HCT116 (cell line): ENCODE results near the gene CTNNA1. TPM values are rescaled to one million over a fixed set of nuclear protein-coding genes. Genes with fewer than 3 reads are reported as not detected.

ENCODE experiments used
- ATAC-seq: fragments of 200-7000 bp; cut with Tn5 transposase; 2 replicates; pipeline ENCODE4 v1.9.1; 2020; ENCODE audit warnings: mild to moderate bottlenecking, moderate library complexity
- BruUV-seq: library from RNA; stranded (reverse); fragments of 400-500 nt; replicated peaks from 2 replicates; lab custom pipeline; 2021; lab: Mats Ljungman, UMichigan
- CTCF ChIA-PET: fragments of 300-600 bp; sonication (Branson Sonifier 250); formaldehyde crosslinking; loops from one replicate; lab custom pipeline; 2021; ENCODE audit warnings: antibody characterized with exemption; lab: Charles Lee
- POLR2A ChIA-PET: fragments of 300-600, 350-600 bp; sonication (Branson Sonifier 250); formaldehyde crosslinking; loops from one replicate; lab custom pipeline; 2021; ENCODE audit warnings: antibody characterized with exemption; lab: Charles Lee
- RAD21 ChIA-PET, 2 experiments: fragments of 300-600 bp; sonication (Branson Sonifier 250); formaldehyde crosslinking; loops; one replicate each; lab custom pipeline; 2023; ENCODE audit warnings: low total read pairs in 2 of 2; ENCODE audit not compliant: uncharacterized antibody in 2 of 2, unreplicated experiment in 2 of 2, low non-redundant PET in 1 of 2; lab: Charles Lee
- DNase-seq: peaks from one replicate; pipeline ENCODE4 v3.0.0-alpha.2; 2010; ENCODE audit warnings: low read depth, low spot score
- H2AFZ ChIP-seq: fragments of 200-600 bp; shearing (Covaris generic), sonication (generic); 2 replicates; pipeline ENCODE4 v1.6.1; 2017; ENCODE audit warnings: low read depth, mixed run types, mixed read lengths, antibody characterized with exemption, low read length; ENCODE audit not compliant: poor library complexity, severe bottlenecking
- H3K27ac ChIP-seq: 2 replicates; pipeline ENCODE4 v1.5.1; 2012; ENCODE audit warnings: low read depth, low read length
- H3K27me3 ChIP-seq: fragments of 200-600 bp; sonication (generic); 2 replicates; pipeline ENCODE4 v1.6.1; 2016; ENCODE audit warnings: mixed run types, low read length, mixed read lengths; ENCODE audit not compliant: insufficient read depth
- H3K36me3 ChIP-seq, 2 experiments: fragments of 200-500 bp in 1 of 2; fragments of 200-600 bp in 1 of 2; sonication (Bioruptor generic) in 1 of 2; sonication (generic) in 1 of 2; 2 replicates each; pipeline versions ENCODE4 v1.5.1 to v1.6.1; 2014 to 2016; ENCODE audit warnings: low read length in 2 of 2, inconsistent platforms in 1 of 2, mixed read lengths in 1 of 2, mixed run types in 1 of 2; ENCODE audit not compliant: insufficient read depth in 2 of 2, control insufficient read depth in 1 of 2
- H3K4me1 ChIP-seq, 2 experiments: fragments of 200-600 bp in 1 of 2; sonication (generic) in 1 of 2; 2 replicates each; pipeline versions ENCODE4 v1.5.1 to v1.6.1; 2012 to 2017; ENCODE audit warnings: low read length in 2 of 2, inconsistent platforms in 1 of 2, mild to moderate bottlenecking in 1 of 2, mixed read lengths in 1 of 2, mixed run types in 1 of 2, moderate library complexity in 1 of 2; ENCODE audit not compliant: insufficient read depth in 2 of 2, control insufficient read depth in 1 of 2
- H3K4me2 ChIP-seq: fragments of 200-600 bp; sonication (generic); 2 replicates; pipeline ENCODE4 v1.6.1; 2017; ENCODE audit warnings: mixed run types, low read length, mixed read lengths
- H3K4me3 ChIP-seq, 2 experiments: fragments of 200-600 bp in 1 of 2; sonication (generic) in 1 of 2; replicated peaks in 1 of 2; 2 replicates each; pipeline ENCODE4 v1.5.1; 2011 to 2016; ENCODE audit warnings: low read length in 2 of 2, control low read depth in 1 of 2, low read depth in 1 of 2, mild to moderate bottlenecking in 1 of 2, mixed read lengths in 1 of 2, mixed run types in 1 of 2
- H3K79me2 ChIP-seq: fragments of 200-600 bp; sonication (generic); 2 replicates; pipeline ENCODE4 v1.6.1; 2017; ENCODE audit warnings: mild to moderate bottlenecking, mixed run types, low read length, moderate library complexity, mixed read lengths; ENCODE audit not compliant: insufficient read depth
- H3K9ac ChIP-seq: fragments of 200-600 bp; sonication (generic); 2 replicates; pipeline ENCODE4 v1.6.1; 2016; ENCODE audit warnings: low read length, mixed read lengths
- H3K9me2 ChIP-seq: fragments of 200-600 bp; sonication (generic), shearing (Covaris generic); 2 replicates; pipeline ENCODE4 v1.6.1; 2017; ENCODE audit warnings: mixed run types, mild to moderate bottlenecking, moderate library complexity; ENCODE audit not compliant: insufficient read depth
- H3K9me3 ChIP-seq, 2 experiments: fragments of 200-500 bp in 1 of 2; fragments of 200-600 bp in 1 of 2; sonication (Bioruptor generic) in 1 of 2; sonication (generic) in 1 of 2; 2 replicates each; pipeline ENCODE4 v1.6.1; 2014 to 2017; ENCODE audit warnings: low read length in 2 of 2, mixed read lengths in 2 of 2, inconsistent platforms in 1 of 2, low read depth in 1 of 2, mild to moderate bottlenecking in 1 of 2, mixed run types in 1 of 2, moderate library complexity in 1 of 2; ENCODE audit not compliant: control insufficient read depth in 1 of 2, insufficient read depth in 1 of 2
- H4K20me1 ChIP-seq: fragments of 200-600 bp; sonication (generic), shearing (Covaris generic); 2 replicates; pipeline ENCODE4 v1.6.1; 2017; ENCODE audit warnings: mixed run types, mild to moderate bottlenecking, moderate library complexity; ENCODE audit not compliant: insufficient read depth
- ATF3 ChIP-seq: IDR thresholded peaks from 2 replicates; pipeline ENCODE4 v1.6.1; 2012
- CBX3 ChIP-seq: IDR thresholded peaks from 2 replicates; pipeline ENCODE4 v1.6.1; 2012; ENCODE audit warnings: low read depth
- CEBPB ChIP-seq: IDR thresholded peaks from 2 replicates; pipeline ENCODE4 v1.6.1; 2012; ENCODE audit warnings: low read depth
- EGR1 ChIP-seq: IDR thresholded peaks from 2 replicates; pipeline ENCODE4 v1.6.1; 2012; ENCODE audit warnings: low read depth
- ELF1 ChIP-seq: IDR thresholded peaks from 2 replicates; pipeline ENCODE4 v1.6.1; 2012; ENCODE audit warnings: low read depth, borderline replicate concordance
- EZH2phosphoT487 ChIP-seq: fragments of 200-600 bp; IDR thresholded peaks from 2 replicates; pipeline ENCODE4 v1.6.1; 2018; ENCODE audit warnings: antibody characterized with exemption, borderline replicate concordance
- FOSL1 ChIP-seq: IDR thresholded peaks from 2 replicates; pipeline ENCODE4 v1.6.1; 2012; ENCODE audit warnings: low read depth
- POLR2A ChIP-seq: IDR thresholded peaks from 2 replicates; pipeline ENCODE4 v1.7.0; 2011; ENCODE audit warnings: borderline replicate concordance; ENCODE audit not compliant: insufficient read depth, insufficient read length; ENCODE audit errors: extremely low read depth
- RAD21 ChIP-seq: IDR thresholded peaks from 2 replicates; pipeline ENCODE4 v1.6.1; 2012; ENCODE audit warnings: low read depth, mild to moderate bottlenecking
- SIN3A ChIP-seq: IDR thresholded peaks from 2 replicates; pipeline ENCODE4 v1.6.1; 2012; ENCODE audit warnings: low read depth
- SP1 ChIP-seq: IDR thresholded peaks from 2 replicates; pipeline ENCODE4 v1.6.1; 2012; ENCODE audit warnings: low read depth
- SRF ChIP-seq: IDR thresholded peaks from 2 replicates; pipeline ENCODE4 v1.6.1; 2012; ENCODE audit warnings: low read depth
- TCF7L2 ChIP-seq: IDR thresholded peaks from 2 replicates; pipeline ENCODE4 v1.7.0; 2011; ENCODE audit warnings: borderline replicate concordance, inconsistent platforms; ENCODE audit not compliant: insufficient read depth, insufficient read length; ENCODE audit errors: extremely low read depth
- YY1 ChIP-seq: IDR thresholded peaks from 2 replicates; pipeline ENCODE4 v1.6.1; 2011; ENCODE audit warnings: low read length, low read depth, moderate library complexity, mild to moderate bottlenecking; ENCODE audit not compliant: insufficient replicate concordance; ENCODE audit errors: extremely low read depth
- ZFX ChIP-seq: fragments of 450-650 bp; IDR thresholded peaks from 2 replicates; pipeline ENCODE4 v1.6.1; 2017
- intact Hi-C: fragments of 100-400 bp; cut with micrococcal nuclease; formaldehyde crosslinking; loops from 2 replicates; pipeline ENCODE4 v1.10.0; 2022
- total RNA-seq: library from RNA; stranded (reverse); gene quantifications from one replicate; pipeline ENCODE4 v1.2.1, GENCODE V29; 2021; ENCODE audit not compliant: unreplicated experiment
- TF ChIP-seq, protein P1 (sequence below): IDR thresholded peaks from 2 replicates; pipeline ENCODE4 v1.6.1; 2012
- TF ChIP-seq, protein P2 (sequence below), 3 experiments: fragments of 200-600 bp in 1 of 3; sonication (generic) in 1 of 3; IDR thresholded peaks in 2 of 3; conservative IDR thresholded peaks in 1 of 3; 2 replicates each; pipeline ENCODE4 v1.5.1; 2012 to 2017; ENCODE audit warnings: low read depth in 2 of 3, low read length in 2 of 3, antibody characterized with exemption in 1 of 3, borderline replicate concordance in 1 of 3, control low read depth in 1 of 3, mild to moderate bottlenecking in 1 of 3, mixed read lengths in 1 of 3, mixed run types in 1 of 3, moderate library complexity in 1 of 3; ENCODE audit not compliant: insufficient read depth in 1 of 3

The CTNNA1 gene
- total RNA-seq, 1 experiment from 2014 or later, result 313 TPM

- H3K9me3 ChIP-seq, result no peaks in the 10 kb centered on the region
- DNase-seq (no peak), ATAC-seq (no peak)
- no peaks in the 10 kb centered on the region for H4K20me1 ChIP-seq
- no peaks in the 10 kb centered on the region for H3K36me3 ChIP-seq
- H2AFZ ChIP-seq, result no peak overlapping the region
- no TSS peak for BruUV-seq
- TF ChIP-seq, protein P1, sequence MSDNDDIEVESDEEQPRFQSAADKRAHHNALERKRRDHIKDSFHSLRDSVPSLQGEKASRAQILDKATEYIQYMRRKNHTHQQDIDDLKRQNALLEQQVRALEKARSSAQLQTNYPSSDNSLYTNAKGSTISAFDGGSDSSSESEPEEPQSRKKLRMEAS, result no peak
- TF ChIP-seq ZFX, result no peak
- no peak for TF ChIP-seq ELF1
- TF ChIP-seq YY1, result no peak
- TF ChIP-seq EZH2phosphoT487, result no peak
- TF ChIP-seq, protein P2, sequence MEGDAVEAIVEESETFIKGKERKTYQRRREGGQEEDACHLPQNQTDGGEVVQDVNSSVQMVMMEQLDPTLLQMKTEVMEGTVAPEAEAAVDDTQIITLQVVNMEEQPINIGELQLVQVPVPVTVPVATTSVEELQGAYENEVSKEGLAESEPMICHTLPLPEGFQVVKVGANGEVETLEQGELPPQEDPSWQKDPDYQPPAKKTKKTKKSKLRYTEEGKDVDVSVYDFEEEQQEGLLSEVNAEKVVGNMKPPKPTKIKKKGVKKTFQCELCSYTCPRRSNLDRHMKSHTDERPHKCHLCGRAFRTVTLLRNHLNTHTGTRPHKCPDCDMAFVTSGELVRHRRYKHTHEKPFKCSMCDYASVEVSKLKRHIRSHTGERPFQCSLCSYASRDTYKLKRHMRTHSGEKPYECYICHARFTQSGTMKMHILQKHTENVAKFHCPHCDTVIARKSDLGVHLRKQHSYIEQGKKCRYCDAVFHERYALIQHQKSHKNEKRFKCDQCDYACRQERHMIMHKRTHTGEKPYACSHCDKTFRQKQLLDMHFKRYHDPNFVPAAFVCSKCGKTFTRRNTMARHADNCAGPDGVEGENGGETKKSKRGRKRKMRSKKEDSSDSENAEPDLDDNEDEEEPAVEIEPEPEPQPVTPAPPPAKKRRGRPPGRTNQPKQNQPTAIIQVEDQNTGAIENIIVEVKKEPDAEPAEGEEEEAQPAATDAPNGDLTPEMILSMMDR (IDR thresholded peaks at IDR 0.05 in 2 of 3, conservative IDR thresholded peaks at IDR 0.05 in 1 of 3; ENCODE audit: borderline replicate concordance in 1 of 3, insufficient read depth in 1 of 3, low read depth in 2 of 3, low read length in 2 of 3), result no peak
- no peak for TF ChIP-seq ATF3
- no peak for TF ChIP-seq RAD21
- no peak for TF ChIP-seq CEBPB
- no peak for TF ChIP-seq EGR1
- no peak for TF ChIP-seq FOSL1
- no peak for TF ChIP-seq TCF7L2
- TF ChIP-seq SP1, result no peak
- no peak for TF ChIP-seq CBX3
- TF ChIP-seq SIN3A, result no peak
- TF ChIP-seq POLR2A, result no peak
- no peak for TF ChIP-seq SRF
- H3K4me1 ChIP-seq, result no peaks in the 10 kb centered on the region
- ChIA-PET RAD21 (no interaction called here), POLR2A (no interaction called here), CTCF (no interaction called here)
- H3K27me3 ChIP-seq, result no peaks in the 10 kb centered on the region
- no peak overlapping the region for H3K4me2 ChIP-seq
- no peaks in the 10 kb centered on the region for H3K79me2 ChIP-seq
- H3K27ac ChIP-seq, result no peak overlapping the region
- intact Hi-C loops, result no loop called here
- no peaks in the 10 kb centered on the region for H3K9me2 ChIP-seq
- no peak overlapping the region for H3K4me3 ChIP-seq
- no peak overlapping the region for H3K9ac ChIP-seq
Observed at GRCh38 chr5:138955671-138956295, 202.6 kb downstream of the CTNNA1 start.
